ENCODE results near the gene BORCS5.

The BORCS5 gene

GRCh38 chr12:12353807-12354206 lies 3.1 kb upstream of the BORCS5 start:
- no peak for DNase-seq

GRCh38 chr12:12356467-12356895 lies 397 bp upstream of the BORCS5 start:
- DNase-seq = no peak

GRCh38 chr12:12357719-12358461 lies 1.0 kb downstream of the BORCS5 start:
- DNase-seq = no peak

GRCh38 chr12:12358528-12358927 lies 1.6 kb downstream of the BORCS5 start:
- no peak for DNase-seq

GRCh38 chr12:12364787-12365445 lies 8.0 kb downstream of the BORCS5 start:
- no peak for DNase-seq

- DNase-seq = no peak
Observed at GRCh38 chr12:12365446-12365802, 8.5 kb downstream of the BORCS5 start.

- DNase-seq = no peak
Observed at GRCh38 chr12:12365931-12366431, 9.1 kb downstream of the BORCS5 start.

GRCh38 chr12:12366701-12367481 lies 10.0 kb downstream of the BORCS5 start:
- DNase-seq = no peak

- no peak for DNase-seq
Observed at GRCh38 chr12:12367482-12367998, 10.7 kb downstream of the BORCS5 start.

- DNase-seq = no peak
Observed at GRCh38 chr12:12372946-12373722, 16.3 kb downstream of the BORCS5 start.

GRCh38 chr12:12376646-12377448 lies 20.0 kb downstream of the BORCS5 start:
- no peak for DNase-seq

- DNase-seq = no peak
Observed at GRCh38 chr12:12378616-12379015, 21.7 kb downstream of the BORCS5 start.

GRCh38 chr12:12379831-12380730 lies 23.2 kb downstream of the BORCS5 start:
- DNase-seq = no peak

GRCh38 chr12:12380949-12381593 lies 24.2 kb downstream of the BORCS5 start:
- no peak for DNase-seq

GRCh38 chr12:12381982-12382381 lies 25.1 kb downstream of the BORCS5 start:
- no peak for DNase-seq

GRCh38 chr12:12384571-12385340 lies 27.9 kb downstream of the BORCS5 start:
- DNase-seq = no peak

- no peak for DNase-seq
Observed at GRCh38 chr12:12387501-12387900, 30.6 kb downstream of the BORCS5 start.

GRCh38 chr12:12392413-12392812 lies 35.5 kb downstream of the BORCS5 start:
- no peak for DNase-seq

- no peak for DNase-seq
Observed at GRCh38 chr12:12393171-12393570, 36.3 kb downstream of the BORCS5 start.

Measured in activated CD4-positive, CD25-positive, alpha-beta regulatory T cell treated with anti-CD3 and anti-CD28 coated beads, Interleukin-2, amount 50 U/mL, for 72 hours (primary cell).